ENCODE results near the gene LINC00632. TPM values are rescaled to one million over a fixed set of nuclear protein-coding genes. Genes with fewer than 3 reads are reported as not detected.
"Not testable (repeated sequence)": the region's sequence is repeated elsewhere in the genome, so short reads cannot be mapped to it uniquely, and the experiment has no call there.

LINC00632 gene
- 1 to 10 TPM in 1 of 2 experiments, not detected in 1; 4.8 TPM for total RNA-seq

- no peak for DNase-seq
- CTCF ChIA-PET = no interaction called here
Measured at GRCh38 chrX:140709421-140709846, at the start of gene LINC00632. TSS of gene LINC00632 (plus strand) at chrX:140709759.

GRCh38 chrX:140661643-140662042 lies 47.9 kb upstream of the LINC00632 start:
- Mint-ChIP-seq H3K9me3 (ENCODE audit: low read depth) (no peaks in the 10 kb centered on the region), H3K27ac (no peak overlapping the region), H3K4me1 (no peaks in the 10 kb centered on the region), H3K27me3 (no peaks in the 10 kb centered on the region), H3K4me3 (no peak overlapping the region), H3K36me3 (no peaks in the 10 kb centered on the region)
- CTCF ChIA-PET = no interaction called here
- no peak for ATAC-seq
- no peak for DNase-seq

More at GRCh38 chrX:140709421-140709846, at the start of gene LINC00632:
- Mint-ChIP-seq H3K36me3 (no peaks in the 10 kb centered on the region), H3K27me3 (no peaks in the 10 kb centered on the region), H3K4me3 (no peak within 1 kb of the TSS), H3K4me1 (no peaks in the 10 kb centered on the region), H3K9me3 (ENCODE audit: low read depth) (no peaks in the 10 kb centered on the region), H3K27ac (no peak within 1 kb of the TSS)
- ATAC-seq = no peak

- H3K27ac Mint-ChIP-seq = no peak overlapping the region
- CTCF ChIA-PET = no interaction called here
- no peaks in the 10 kb centered on the region for H3K4me1 Mint-ChIP-seq
- H3K27me3 Mint-ChIP-seq = no peaks in the 10 kb centered on the region
- no peak overlapping the region for H3K4me3 Mint-ChIP-seq
- H3K9me3 Mint-ChIP-seq (ENCODE audit: low read depth) = no peaks in the 10 kb centered on the region
- no peak for DNase-seq
- no peak for ATAC-seq
- no peaks in the 10 kb centered on the region for H3K36me3 Mint-ChIP-seq
Measured at GRCh38 chrX:140664939-140665338, 44.6 kb upstream of the LINC00632 start.

DNA sequence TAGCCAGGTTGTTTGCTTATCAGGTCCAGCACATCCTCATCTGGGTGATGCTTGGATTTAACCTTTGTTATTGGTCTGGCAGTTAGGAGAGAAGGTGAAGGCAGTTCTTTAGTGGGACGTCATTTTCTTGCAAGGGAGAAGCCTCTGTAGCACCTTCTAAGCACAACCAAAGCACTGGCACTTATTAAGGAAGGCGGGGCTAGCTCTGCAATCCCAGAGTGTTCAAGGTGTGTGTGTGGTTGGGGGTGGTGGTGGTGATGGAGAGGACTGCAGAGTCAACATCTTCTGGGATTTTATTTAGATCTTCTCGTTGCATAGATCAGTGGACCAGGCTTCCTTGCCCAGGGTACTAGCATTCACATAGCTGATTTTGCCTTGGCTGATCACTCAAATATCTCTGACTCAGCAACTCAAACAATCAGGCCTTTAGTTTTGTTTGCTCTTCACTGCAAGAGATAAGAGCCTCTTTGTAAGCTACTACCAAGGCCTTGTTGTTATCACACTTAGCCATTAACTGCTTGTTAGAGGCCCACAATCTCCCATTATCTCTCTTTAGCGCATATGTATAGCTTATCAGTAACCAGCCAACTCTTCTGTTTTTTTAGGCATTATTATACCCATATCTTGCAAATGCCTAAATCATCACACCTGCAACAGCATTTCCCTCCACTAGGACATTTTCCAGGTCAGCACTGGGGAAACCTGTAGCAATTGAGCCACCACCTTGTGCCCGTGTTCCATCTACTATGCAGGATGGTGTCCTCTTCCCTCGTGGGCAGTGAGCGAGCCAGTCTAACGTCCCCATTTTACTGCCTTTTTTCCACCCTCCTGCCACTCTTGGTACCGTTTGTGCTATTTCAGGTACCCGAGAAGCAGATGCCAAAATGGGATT lies 36.5 kb upstream of the LINC00632 start:
- no peak overlapping the region for H3K27ac Mint-ChIP-seq
- no peaks in the 10 kb centered on the region for H3K27me3 Mint-ChIP-seq
- H3K4me1 Mint-ChIP-seq = no peaks in the 10 kb centered on the region
- CTCF ChIA-PET = no interaction called here
- H3K9me3 Mint-ChIP-seq (ENCODE audit: low read depth) = no peaks in the 10 kb centered on the region
- no peak for DNase-seq
- H3K4me3 Mint-ChIP-seq = no peak overlapping the region
- no peaks in the 10 kb centered on the region for H3K36me3 Mint-ChIP-seq
- ATAC-seq = no peak

DNA sequence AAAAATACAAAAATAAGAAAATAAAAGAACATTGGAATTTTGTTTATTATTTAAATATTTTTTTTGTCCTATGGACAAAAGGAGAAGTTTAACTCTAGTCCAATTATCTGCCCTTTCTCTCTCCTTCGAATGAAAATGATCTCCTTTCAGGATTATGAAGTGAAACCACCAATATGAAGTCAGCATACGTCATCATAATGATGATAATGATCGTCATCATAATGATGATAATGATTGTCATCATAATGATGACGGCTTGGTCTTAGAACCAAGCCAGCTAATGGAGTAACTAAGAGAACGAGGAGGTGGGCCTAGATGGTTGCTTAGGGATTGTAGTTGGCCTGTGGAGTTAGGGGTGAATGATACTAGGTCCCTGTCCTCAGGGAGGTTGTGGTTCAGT lies 21.9 kb upstream of the LINC00632 start:
- H3K36me3 Mint-ChIP-seq = no peaks in the 10 kb centered on the region
- CTCF ChIA-PET = no interaction called here
- H3K27me3 Mint-ChIP-seq = no peaks in the 10 kb centered on the region
- peaks cover 3% of the 10 kb centered on the region for H3K9me3 Mint-ChIP-seq (ENCODE audit: low read depth)
- ATAC-seq (no peak), DNase-seq (no peak)
- H3K4me1 Mint-ChIP-seq = no peaks in the 10 kb centered on the region
- H3K27ac Mint-ChIP-seq = no peak overlapping the region
- H3K4me3 Mint-ChIP-seq = no peak overlapping the region

DNA sequence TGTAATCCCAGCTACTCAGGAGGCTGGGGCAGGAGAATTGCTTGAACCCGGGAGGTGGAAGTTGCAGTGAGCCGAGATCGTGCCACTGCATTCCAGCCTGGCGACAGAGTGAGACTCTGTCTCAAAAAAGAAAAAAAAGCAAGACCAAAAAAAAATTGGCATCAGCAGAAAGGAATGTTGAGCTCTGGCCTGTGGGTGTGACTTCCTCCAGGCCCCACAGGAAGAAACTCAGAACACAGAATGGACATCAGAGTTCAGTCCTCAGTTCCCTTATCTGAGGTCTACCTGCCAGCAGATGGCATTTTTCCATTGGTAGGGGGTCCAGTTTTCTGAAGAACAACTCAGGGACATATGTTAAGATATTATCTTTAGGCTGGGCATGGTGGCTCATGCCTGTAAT lies 18.0 kb upstream of the LINC00632 start:
- CTCF ChIA-PET; H3K27ac Mint-ChIP-seq; ATAC-seq; H3K27me3 Mint-ChIP-seq; H3K36me3 Mint-ChIP-seq; H3K9me3 Mint-ChIP-seq (ENCODE audit: low read depth); DNase-seq; H3K4me3 Mint-ChIP-seq; H3K4me1 Mint-ChIP-seq: not testable (repeated sequence)

DNA sequence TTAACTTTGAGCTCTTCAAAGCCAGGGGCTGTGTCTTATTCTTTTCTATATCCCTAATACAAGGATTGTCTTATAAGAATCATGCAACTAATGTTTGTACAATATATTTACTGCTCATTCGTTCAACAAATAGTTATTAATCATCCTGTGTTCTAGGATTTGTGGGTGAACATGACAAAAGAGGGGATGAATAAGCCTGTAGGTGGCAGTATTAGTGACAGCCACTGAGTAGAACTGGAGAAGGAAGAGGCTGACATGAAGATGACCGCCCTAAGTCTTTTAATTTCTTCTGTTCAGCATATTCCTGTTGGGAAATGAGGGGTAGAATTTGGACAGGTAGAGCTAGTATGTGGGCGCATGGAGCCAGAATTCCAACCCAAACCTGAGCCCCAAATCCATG lies 11.9 kb upstream of the LINC00632 start:
- Mint-ChIP-seq H3K27ac (no peak overlapping the region), H3K27me3 (no peaks in the 10 kb centered on the region), H3K9me3 (ENCODE audit: low read depth) (peaks cover under 1% of the 10 kb centered on the region), H3K4me1 (no peaks in the 10 kb centered on the region), H3K4me3 (no peak overlapping the region), H3K36me3 (no peaks in the 10 kb centered on the region)
- CTCF ChIA-PET = no interaction called here
- DNase-seq = no peak
- ATAC-seq = no peak

DNA sequence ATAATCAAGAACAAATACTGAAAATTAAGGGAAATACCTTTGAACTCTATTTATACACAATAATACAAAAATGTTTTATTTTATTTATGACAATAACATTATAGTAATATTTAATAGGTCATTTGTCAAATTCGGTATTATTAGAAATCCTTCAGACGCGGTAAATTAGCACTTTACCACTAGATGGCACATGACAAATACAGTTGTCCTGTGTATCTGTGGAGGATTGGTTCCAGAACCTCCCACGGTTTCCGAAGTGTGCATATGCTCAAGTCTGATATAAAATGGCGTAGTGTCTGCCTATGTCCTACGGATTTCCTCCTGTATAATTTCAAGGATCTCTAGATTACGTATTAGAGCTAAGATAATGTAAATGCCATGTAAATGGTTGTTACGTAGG lies 8.1 kb upstream of the LINC00632 start:
- H3K4me3 Mint-ChIP-seq = no peak overlapping the region
- no peaks in the 10 kb centered on the region for H3K36me3 Mint-ChIP-seq
- CTCF ChIA-PET = no interaction called here
- no peaks in the 10 kb centered on the region for H3K9me3 Mint-ChIP-seq (ENCODE audit: low read depth)
- ATAC-seq (no peak), DNase-seq (no peak)
- H3K27me3 Mint-ChIP-seq = no peaks in the 10 kb centered on the region
- H3K4me1 Mint-ChIP-seq = no peaks in the 10 kb centered on the region
- H3K27ac Mint-ChIP-seq = no peak overlapping the region

DNA sequence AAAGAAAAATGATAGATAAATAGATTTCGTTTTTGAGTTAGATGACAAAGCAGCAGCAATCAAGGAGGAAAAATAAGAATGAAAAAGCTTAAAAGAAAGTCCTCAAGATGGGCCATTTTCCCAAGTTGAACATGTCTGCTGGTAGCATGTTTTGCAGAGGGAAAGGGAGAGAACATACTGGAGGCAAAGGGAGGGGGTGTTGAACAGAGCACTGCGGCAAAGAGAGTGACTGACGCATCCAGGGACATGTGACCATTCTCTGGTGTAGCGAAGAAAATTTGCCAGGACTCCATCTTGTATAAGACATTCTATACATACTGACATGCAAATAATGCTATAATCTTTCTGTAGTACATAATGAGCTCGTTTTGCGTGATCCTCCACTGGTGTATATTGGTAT lies 1.2 kb downstream of the LINC00632 start:
- no peaks in the 10 kb centered on the region for H3K27me3 Mint-ChIP-seq
- H3K9me3 Mint-ChIP-seq (ENCODE audit: low read depth) = no peaks in the 10 kb centered on the region
- DNase-seq = no peak
- no peak for ATAC-seq
- H3K36me3 Mint-ChIP-seq = no peaks in the 10 kb centered on the region
- no peaks in the 10 kb centered on the region for H3K4me1 Mint-ChIP-seq
- no peak overlapping the region for H3K27ac Mint-ChIP-seq
- CTCF ChIA-PET = no interaction called here
- H3K4me3 Mint-ChIP-seq = no peak overlapping the region

GRCh38 chrX:140711894-140712293 lies 2.3 kb downstream of the LINC00632 start:
- no peaks in the 10 kb centered on the region for H3K27me3 Mint-ChIP-seq
- no peak for ATAC-seq
- H3K4me1 Mint-ChIP-seq = no peaks in the 10 kb centered on the region
- DNase-seq = no peak
- H3K27ac Mint-ChIP-seq = no peak overlapping the region
- no peak overlapping the region for H3K4me3 Mint-ChIP-seq
- CTCF ChIA-PET = no interaction called here
- H3K9me3 Mint-ChIP-seq (ENCODE audit: low read depth) = no peaks in the 10 kb centered on the region
- H3K36me3 Mint-ChIP-seq = no peaks in the 10 kb centered on the region

GRCh38 chrX:140712413-140713173 lies 3.0 kb downstream of the LINC00632 start:
- DNase-seq (no peak), ATAC-seq (no peak)
- CTCF ChIA-PET = no interaction called here
- H3K36me3 Mint-ChIP-seq = no peaks in the 10 kb centered on the region
- no peaks in the 10 kb centered on the region for H3K9me3 Mint-ChIP-seq (ENCODE audit: low read depth)
- H3K4me3 Mint-ChIP-seq = no peak overlapping the region
- no peak overlapping the region for H3K27ac Mint-ChIP-seq
- no peaks in the 10 kb centered on the region for H3K27me3 Mint-ChIP-seq
- H3K4me1 Mint-ChIP-seq = no peaks in the 10 kb centered on the region

DNA sequence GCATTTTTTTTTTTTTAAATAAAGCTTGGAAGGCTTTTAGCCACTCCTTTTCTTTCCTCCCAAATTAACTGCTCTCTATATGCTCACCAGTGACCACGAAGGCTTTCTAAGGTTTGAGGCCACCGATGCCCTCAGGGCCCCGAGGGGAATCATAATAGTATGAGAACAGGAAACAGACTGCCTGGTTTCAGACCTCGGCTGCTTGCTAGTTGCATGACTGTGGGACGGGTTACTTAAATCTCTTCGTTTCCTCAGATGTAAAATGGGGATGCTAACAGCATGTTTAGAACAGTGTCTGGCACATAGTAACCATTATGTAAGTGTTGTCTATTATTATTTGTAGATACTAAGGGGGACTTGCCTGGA lies 3.6 kb downstream of the LINC00632 start:
- DNase-seq (no peak), ATAC-seq (no peak)
- Mint-ChIP-seq H3K36me3 (no peaks in the 10 kb centered on the region), H3K27ac (no peak overlapping the region), H3K27me3 (no peaks in the 10 kb centered on the region), H3K4me1 (no peaks in the 10 kb centered on the region), H3K9me3 (ENCODE audit: low read depth) (no peaks in the 10 kb centered on the region), H3K4me3 (no peak overlapping the region)
- CTCF ChIA-PET = no interaction called here

DNA sequence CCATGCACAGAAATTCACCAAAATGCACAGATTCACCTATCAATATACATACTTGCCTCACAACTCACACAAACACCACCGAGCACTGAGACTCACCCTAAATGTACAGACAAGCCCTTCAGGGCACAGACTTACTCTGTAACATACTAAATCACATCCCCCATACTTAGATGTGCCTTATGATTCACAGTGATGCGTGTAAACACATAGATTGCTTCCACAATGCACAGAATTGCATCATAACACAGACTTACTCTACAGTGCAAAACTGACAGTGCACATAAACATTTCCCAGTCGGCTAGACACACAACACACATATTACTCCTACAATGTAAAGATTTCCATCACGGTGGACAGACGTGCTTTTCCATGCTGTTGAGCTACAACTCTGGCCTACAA lies 6.2 kb downstream of the LINC00632 start:
- ATAC-seq (no peak), DNase-seq (no peak)
- Mint-ChIP-seq H3K27me3 (no peaks in the 10 kb centered on the region), H3K36me3 (no peaks in the 10 kb centered on the region), H3K27ac (no peak overlapping the region), H3K4me1 (no peaks in the 10 kb centered on the region), H3K4me3 (no peak overlapping the region), H3K9me3 (ENCODE audit: low read depth) (no peaks in the 10 kb centered on the region)
- CTCF ChIA-PET = no interaction called here

DNA sequence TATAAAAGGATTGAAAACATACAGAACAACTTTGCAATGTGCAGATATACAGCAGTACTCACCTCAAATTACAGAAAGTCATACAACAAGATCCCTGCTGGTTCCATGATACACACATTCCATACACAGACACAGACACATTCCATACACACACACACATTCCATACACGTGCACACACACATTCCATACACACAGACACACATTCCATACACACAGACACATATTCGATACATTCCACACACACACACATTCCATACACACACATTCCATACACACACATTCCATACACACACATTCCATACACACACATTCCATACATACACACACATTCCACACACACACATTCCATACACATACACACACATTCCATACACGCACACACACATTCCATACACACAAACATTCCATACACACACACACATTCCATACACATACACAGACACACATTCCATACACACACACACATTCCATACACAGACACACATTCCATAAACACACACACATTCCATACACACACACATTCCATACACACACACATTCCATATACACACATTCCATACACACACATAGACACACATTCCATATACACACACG lies 13.7 kb downstream of the LINC00632 start:
- no peaks in the 10 kb centered on the region for H3K4me1 Mint-ChIP-seq
- no peaks in the 10 kb centered on the region for H3K27me3 Mint-ChIP-seq
- no peak overlapping the region for H3K4me3 Mint-ChIP-seq
- no peaks in the 10 kb centered on the region for H3K36me3 Mint-ChIP-seq
- CTCF ChIA-PET = no interaction called here
- no peaks in the 10 kb centered on the region for H3K9me3 Mint-ChIP-seq (ENCODE audit: low read depth)
- DNase-seq (no peak), ATAC-seq (no peak)
- H3K27ac Mint-ChIP-seq = no peak overlapping the region
